Small intestine (tissue), 7 donors: ENCODE results near the gene LRP8. TPM values are rescaled to one million over a fixed set of nuclear protein-coding genes. Genes with fewer than 3 reads are reported as not detected.

Source experiments
- DNase-seq, 2 donors: peaks; one replicate each; pipeline versions ENCODE4 v3.0.0 to v3.0.0-alpha.2; 2013
- FAIRE-seq: peaks from 2 replicates; lab custom pipeline; 2012; peaks lifted over from hg19 to GRCh38; lab: Jason Lieb, UNC
- H3K27ac ChIP-seq, 3 donors: one replicate each; pipeline ENCODE4 v1.5.1; 2013; ENCODE audit warnings: low read length in 2 of 3, mild to moderate bottlenecking in 2 of 3, control low read depth in 1 of 3, inconsistent platforms in 1 of 3, low read depth in 1 of 3, moderate library complexity in 1 of 3
- H3K27me3 ChIP-seq, 3 donors: one replicate each; pipeline ENCODE4 v1.6.1; 2013; ENCODE audit warnings: low read length in 3 of 3, inconsistent platforms in 1 of 3; ENCODE audit not compliant: control insufficient read depth in 3 of 3, insufficient read depth in 3 of 3
- H3K36me3 ChIP-seq, 3 donors: one replicate each; pipeline ENCODE4 v1.6.1; 2013; ENCODE audit warnings: low read length in 3 of 3, inconsistent platforms in 1 of 3, low read depth in 1 of 3, mild to moderate bottlenecking in 1 of 3, moderate library complexity in 1 of 3; ENCODE audit not compliant: control insufficient read depth in 3 of 3, insufficient read depth in 2 of 3
- H3K4me1 ChIP-seq, 3 donors: one replicate each; pipeline ENCODE4 v1.6.1; 2013; ENCODE audit warnings: low read length in 2 of 3, inconsistent platforms in 1 of 3, low read depth in 1 of 3, mild to moderate bottlenecking in 1 of 3, moderate library complexity in 1 of 3; ENCODE audit not compliant: control insufficient read depth in 3 of 3, insufficient read depth in 2 of 3
- H3K4me3 ChIP-seq, 3 donors: one replicate each; pipeline ENCODE4 v1.5.1; 2013; ENCODE audit warnings: low read length in 3 of 3, control low read depth in 1 of 3, inconsistent platforms in 1 of 3, low read depth in 1 of 3, mild to moderate bottlenecking in 1 of 3, moderate library complexity in 1 of 3
- H3K9me3 ChIP-seq, 2 donors: one replicate each; pipeline ENCODE4 v1.6.1; 2013; ENCODE audit warnings: low read depth in 1 of 2, low read length in 1 of 2; ENCODE audit not compliant: control insufficient read depth in 2 of 2, insufficient read depth in 1 of 2
- WGBS, 3 donors: extraction: QIAGEN DNeasy Blood & Tissue Kit; methylation state at CpG; one replicate each; pipeline ENCODE4 v1.1.7; 2013; 5-methylcytosine and 5-hydroxymethylcytosine counted together
- polyA plus RNA-seq, 4 donors: library from polyadenylated mRNA; stranded (reverse) in 3 of 4; unstranded in 1 of 4; fragments of 200-250 nt in 3 of 4; fragments of 120-200 nt in 1 of 4; gene quantifications; one replicate each; pipeline versions ENCODE4 v1.2.1 to v1.2.3, GENCODE V29; 2013
- donor health status: healthy with polysubstance abuse.
- donor health status: control.
- donor health status: control.
- donor health status: Bipolar disorder and iron deficiency.
- donor health status: healthy.

LRP8 gene
- polyA plus RNA-seq, 4 donors: 0.27 to 4.5 (median 2.1) TPM; not detected in 1

DNA sequence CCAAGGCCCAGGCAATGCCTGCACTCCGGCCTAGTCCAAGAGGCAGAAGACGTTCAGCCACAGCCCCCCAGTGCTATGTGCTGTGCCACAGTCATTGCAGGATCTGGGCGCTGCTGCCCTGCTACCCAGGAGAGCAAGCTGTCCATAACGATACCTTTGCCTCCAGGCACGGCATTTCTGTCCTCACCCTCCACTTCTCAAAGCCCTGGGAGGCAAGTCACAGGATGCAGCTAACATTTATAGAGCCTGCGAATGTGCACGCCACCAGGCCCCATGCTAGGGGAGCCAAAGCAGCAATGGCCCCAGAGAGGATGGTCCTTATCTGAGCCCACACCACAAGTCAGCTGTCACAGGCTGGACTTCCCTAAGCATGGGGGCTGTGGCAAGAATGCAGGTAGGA, 13.8 kb downstream of the LRP8 start:
- WGBS, 3 donors: 92 to 94% (median 93%) methylated on average over 7 of the region's 7 CpGs
- no peaks in the 10 kb centered on the region for H3K27me3 ChIP-seq
- DNase-seq (no peak), FAIRE-seq (no peak)
- no peak overlapping the region for H3K27ac ChIP-seq
- H3K4me1 ChIP-seq: peaks cover 0 to 16% (median 0%) of the 10 kb centered on the region in 3 donors
- H3K36me3 ChIP-seq: peaks cover 0 to 4% (median 0%) of the 10 kb centered on the region in 3 donors
- H3K9me3 ChIP-seq: no peaks in the 10 kb centered on the region
- H3K4me3 ChIP-seq: no peak overlapping the region

DNA sequence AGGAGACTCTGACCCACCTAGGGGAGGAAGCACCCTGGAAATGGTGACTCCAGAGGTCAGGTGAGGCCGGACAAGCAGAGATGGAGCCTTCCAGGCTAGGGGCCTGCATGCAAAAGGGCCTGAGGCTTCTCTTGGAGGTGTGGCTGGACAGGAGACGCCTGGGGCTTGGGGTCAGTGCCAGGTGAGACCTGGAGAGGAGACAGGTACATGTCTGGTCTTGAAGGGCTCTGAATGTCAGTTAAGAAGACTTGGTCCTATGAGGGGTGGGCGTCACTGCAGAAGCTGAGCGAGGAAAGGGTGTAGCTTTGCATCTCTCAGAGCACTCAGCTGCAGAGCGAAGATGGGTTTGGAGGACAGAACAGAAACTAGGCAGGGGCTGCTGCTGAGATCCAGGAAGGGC, 14.3 kb downstream of the LRP8 start:
- DNase-seq (no peak), FAIRE-seq (no peak)
- no peaks in the 10 kb centered on the region for H3K27me3 ChIP-seq
- no peak overlapping the region for H3K4me3 ChIP-seq
- peaks cover 0 to 16% (median 0%) of the 10 kb centered on the region in 3 donors for H3K4me1 ChIP-seq
- H3K9me3 ChIP-seq: no peaks in the 10 kb centered on the region
- peaks cover 0 to 4% (median 0%) of the 10 kb centered on the region in 3 donors for H3K36me3 ChIP-seq
- 81 to 93% (median 91%) methylated on average over 5 of the region's 5 CpGs for WGBS, 3 donors
- no peak overlapping the region for H3K27ac ChIP-seq

DNA sequence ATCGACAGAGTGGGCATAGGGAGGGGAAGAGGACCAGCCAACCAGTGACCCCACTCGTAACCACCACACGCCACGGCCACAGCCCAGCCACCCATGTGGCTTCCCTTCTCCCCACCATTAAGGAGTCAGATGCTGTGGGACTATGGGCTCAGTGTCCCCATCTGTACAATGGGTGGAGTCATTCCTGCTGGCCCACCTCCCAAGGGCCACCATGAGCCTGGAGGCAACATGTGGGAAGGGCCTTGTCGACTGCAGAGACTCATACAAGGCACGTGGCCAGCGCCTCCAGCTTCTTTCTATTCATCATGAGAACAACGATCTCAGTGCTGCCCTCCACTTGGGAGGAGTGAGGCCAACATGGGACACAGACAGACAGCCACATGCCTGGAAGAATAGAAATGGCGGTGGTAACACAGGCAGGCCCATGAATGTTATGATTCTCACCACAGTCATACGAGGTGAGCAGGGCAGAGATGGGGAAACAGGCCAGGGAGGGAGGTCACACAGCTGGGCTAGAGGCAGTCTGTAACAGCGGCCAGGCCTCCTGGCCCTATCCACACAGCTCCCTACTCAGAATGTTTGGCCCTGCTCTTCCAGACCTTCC, 16.1 kb downstream of the LRP8 start:
- DNase-seq (no peak), FAIRE-seq (no peak)
- H3K27ac ChIP-seq: no peak overlapping the region
- no peaks in the 10 kb centered on the region for H3K9me3 ChIP-seq
- WGBS, 3 donors: 86 to 90% (median 88%) methylated on average over 11 of the region's 11 CpGs
- peaks cover 0 to 16% (median 0%) of the 10 kb centered on the region in 3 donors for H3K4me1 ChIP-seq
- H3K27me3 ChIP-seq: no peaks in the 10 kb centered on the region
- H3K36me3 ChIP-seq: peaks cover 0 to 3% (median 0%) of the 10 kb centered on the region in 3 donors
- H3K4me3 ChIP-seq: no peak overlapping the region

DNA sequence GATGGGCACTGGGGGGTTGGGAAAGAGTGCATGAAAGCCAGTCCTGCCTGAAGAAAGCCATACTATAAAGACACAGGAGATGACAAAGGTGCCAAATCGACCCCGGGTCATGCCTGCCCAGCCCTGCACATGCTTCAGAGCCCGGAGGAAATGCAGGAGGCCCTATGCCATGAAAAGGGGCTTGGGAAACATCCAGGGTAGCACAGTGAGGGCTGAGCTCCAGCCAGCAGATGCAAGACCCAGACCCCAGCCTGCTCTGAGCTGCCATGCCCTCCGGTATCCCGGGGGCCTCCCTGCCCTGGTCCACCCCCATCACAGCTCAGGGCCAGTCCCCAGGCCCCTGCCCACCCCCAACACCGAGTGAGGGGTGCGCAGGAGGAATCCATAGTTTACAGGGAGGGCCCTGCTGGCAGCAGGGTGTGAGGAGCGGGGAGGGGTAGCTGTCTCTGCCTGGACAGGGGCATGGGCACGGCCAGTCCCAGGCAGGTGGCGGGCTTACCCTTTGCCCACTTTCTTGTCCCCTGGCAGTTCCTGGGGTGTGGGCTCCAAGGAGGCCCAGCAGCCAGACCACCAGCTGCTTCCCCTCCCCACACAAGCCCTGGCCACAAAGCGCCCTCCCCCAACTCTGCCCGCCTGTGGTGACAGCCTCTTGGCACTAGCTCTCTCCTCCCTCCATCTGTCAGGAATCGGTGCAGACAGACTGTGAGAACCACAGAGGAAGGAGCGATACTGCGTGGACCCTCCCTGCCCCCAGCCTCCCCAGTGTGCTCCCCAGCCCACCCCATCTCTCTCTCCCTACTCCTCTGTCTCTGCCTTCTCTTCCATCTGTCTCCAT, 16.8 kb downstream of the LRP8 start:
- peaks cover 0 to 3% (median 0%) of the 10 kb centered on the region in 3 donors for H3K36me3 ChIP-seq
- FAIRE-seq: no peak
- WGBS, 3 donors: 81 to 82% (median 82%) methylated on average over 14 to 15 of the region's 15 CpGs

DNA sequence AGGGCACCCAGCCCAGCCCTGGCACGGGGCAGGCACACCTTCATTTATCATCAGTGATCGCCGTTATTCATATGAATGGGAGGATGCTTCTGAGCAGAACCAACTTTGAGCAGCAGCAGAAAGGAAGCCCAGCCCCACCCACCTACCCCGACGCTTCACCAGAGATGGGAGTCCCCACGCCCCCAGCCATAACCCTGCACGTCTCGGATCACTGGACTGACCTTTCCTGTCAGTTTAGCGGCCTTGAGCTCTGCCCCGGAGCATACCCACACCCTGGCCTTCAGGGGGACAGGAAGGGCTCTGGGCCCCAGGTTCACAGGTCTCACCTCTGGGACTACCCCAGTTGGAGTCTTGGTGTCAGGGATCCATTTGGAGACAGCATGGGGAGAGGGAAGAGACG, 18.1 kb downstream of the LRP8 start:
- FAIRE-seq: no peak
- H3K27ac ChIP-seq: no peak overlapping the region
- 62 to 82% (median 68%) methylated on average over 11 of the region's 11 CpGs for WGBS, 3 donors

More for the DNA sequence above, 16.8 kb downstream of the LRP8 start:
- Histone ChIP-seq H3K4me1 (peaks cover 0 to 10% (median 0%) of the 10 kb centered on the region in 3 donors), H3K4me3 (no peak overlapping the region), H3K27ac (no peak overlapping the region), H3K27me3 (no peaks in the 10 kb centered on the region), H3K9me3 (no peaks in the 10 kb centered on the region)
- no peak for DNase-seq

DNA sequence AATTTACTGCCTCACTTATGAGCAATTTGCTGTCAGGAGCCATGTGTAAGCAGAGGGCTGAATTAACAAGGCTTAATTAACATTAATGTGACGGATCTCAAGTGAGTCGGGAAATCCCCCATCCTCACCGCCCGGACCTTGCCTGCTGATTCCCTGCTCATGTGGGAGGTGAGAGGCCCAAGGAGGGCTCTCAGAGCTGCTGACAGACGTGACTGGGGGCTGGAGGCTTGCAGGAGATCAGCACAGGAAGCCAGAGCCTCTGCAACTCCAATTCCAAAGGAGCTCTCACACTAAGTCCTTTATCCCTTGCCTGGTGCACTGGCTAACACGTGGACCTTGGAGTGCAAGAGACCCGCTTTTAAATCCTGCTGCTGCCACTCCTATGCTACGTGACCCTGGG, 19.4 kb downstream of the LRP8 start:
- Histone ChIP-seq H3K4me3 (no peak overlapping the region), H3K4me1 (no peaks in the 10 kb centered on the region), H3K27ac (no peak overlapping the region), H3K27me3 (no peaks in the 10 kb centered on the region), H3K9me3 (no peaks in the 10 kb centered on the region), H3K36me3 (no peaks in the 10 kb centered on the region)
- WGBS, 3 donors: 71 to 83% (median 82%) methylated on average over 8 of the region's 8 CpGs
- DNase-seq (no peak), FAIRE-seq (no peak)

More for the DNA sequence above, 18.1 kb downstream of the LRP8 start:
- H3K9me3 ChIP-seq: no peaks in the 10 kb centered on the region
- no peaks in the 10 kb centered on the region for H3K27me3 ChIP-seq
- no peak for DNase-seq
- H3K4me1 ChIP-seq: no peaks in the 10 kb centered on the region
- H3K4me3 ChIP-seq: no peak overlapping the region
- H3K36me3 ChIP-seq: no peaks in the 10 kb centered on the region

DNA sequence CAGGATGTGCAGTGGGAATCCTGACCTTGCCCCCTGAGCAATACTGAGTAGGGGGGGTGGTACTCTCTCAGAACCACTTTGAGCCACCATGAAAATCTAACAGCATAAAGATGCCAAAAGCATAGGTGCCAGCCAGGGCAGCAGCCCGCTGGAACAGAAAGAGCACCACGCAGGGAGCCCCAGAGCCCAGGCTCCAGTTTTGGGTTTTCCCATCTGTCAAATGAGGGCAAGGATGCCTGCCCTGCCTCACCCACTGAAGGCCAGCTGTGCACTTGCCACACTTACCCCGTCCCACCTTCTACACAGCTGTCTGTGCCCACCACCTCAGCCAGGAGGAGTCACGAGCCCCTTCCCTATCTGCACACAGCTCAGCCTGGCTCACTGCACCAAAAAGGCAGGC, 20.8 kb downstream of the LRP8 start:
- H3K36me3 ChIP-seq: no peaks in the 10 kb centered on the region
- H3K9me3 ChIP-seq: no peaks in the 10 kb centered on the region
- no peak for DNase-seq
- no peak for FAIRE-seq
- no peak overlapping the region for H3K27ac ChIP-seq
- H3K4me1 ChIP-seq: no peaks in the 10 kb centered on the region
- no peak overlapping the region for H3K4me3 ChIP-seq
- WGBS, 3 donors: 87 to 92% (median 89%) methylated on average over 4 of the region's 4 CpGs
- H3K27me3 ChIP-seq: no peaks in the 10 kb centered on the region

DNA sequence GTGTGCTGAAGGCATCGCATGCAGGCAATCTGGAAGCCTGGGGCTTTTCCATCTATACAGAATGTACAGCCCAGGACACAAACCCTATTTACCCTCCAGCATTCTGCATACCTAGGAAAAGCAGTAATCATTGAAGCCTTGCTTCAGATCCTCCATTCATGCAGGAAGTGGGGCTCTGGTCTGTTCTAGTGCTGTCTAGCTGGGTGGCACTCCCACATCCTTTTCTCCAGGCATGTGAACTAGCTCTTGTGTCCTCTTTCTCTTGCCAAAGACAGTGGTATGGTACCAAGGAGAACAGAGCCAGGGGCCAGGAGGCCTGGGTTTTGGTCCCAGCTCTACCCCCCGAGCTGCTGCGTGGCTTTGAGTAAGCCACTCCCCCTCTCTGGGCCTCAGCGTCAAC, 21.7 kb downstream of the LRP8 start:
- no peak for DNase-seq
- no peaks in the 10 kb centered on the region for H3K9me3 ChIP-seq
- no peaks in the 10 kb centered on the region for H3K4me1 ChIP-seq
- H3K27ac ChIP-seq: no peak overlapping the region
- FAIRE-seq: no peak
- WGBS, 3 donors: 82 to 93% (median 90%) methylated on average over 4 of the region's 4 CpGs
- no peaks in the 10 kb centered on the region for H3K36me3 ChIP-seq
- no peak overlapping the region for H3K4me3 ChIP-seq
- no peaks in the 10 kb centered on the region for H3K27me3 ChIP-seq
